Skeletal muscle satellite cell (primary cell): ENCODE data around the gene NLN. TPM values are rescaled to one million over a fixed set of nuclear protein-coding genes. Genes with fewer than 3 reads are reported as not detected.
"Not testable (repeated sequence)": the region's sequence is repeated elsewhere in the genome, so short reads cannot be mapped to it uniquely, and the experiment has no call there.

ENCODE experiments used
- H3K27me3 ChIP-seq: 2 replicates; pipeline ENCODE4 v1.7.0; 2013; ENCODE audit warnings: low read length; ENCODE audit not compliant: control insufficient read depth, insufficient read depth
- H3K36me3 ChIP-seq: 2 replicates; pipeline ENCODE4 v1.7.0; 2013; ENCODE audit warnings: mild to moderate bottlenecking, control low read depth, low read length; ENCODE audit not compliant: insufficient read depth
- H3K4me1 ChIP-seq: 2 replicates; pipeline ENCODE4 v1.7.0; 2013; ENCODE audit warnings: low read length; ENCODE audit not compliant: control insufficient read depth, insufficient read depth
- H3K4me2 ChIP-seq: 2 replicates; pipeline ENCODE4 v1.7.0; 2013; ENCODE audit warnings: mild to moderate bottlenecking, low read length
- H3K4me3 ChIP-seq: 2 replicates; pipeline ENCODE4 v1.7.0; 2013; ENCODE audit warnings: low read length
- H3K9ac ChIP-seq: 2 replicates; pipeline ENCODE4 v1.7.0; 2013; ENCODE audit warnings: mild to moderate bottlenecking, low read depth, low read length, moderate library complexity
- H3K9me3 ChIP-seq: replicated peaks from 2 replicates; pipeline ENCODE4 v1.7.0; 2013; ENCODE audit warnings: mild to moderate bottlenecking, control low read depth, low read length
- total RNA-seq: library from RNA; depleted of rRNA; stranded (reverse); fragments of >200 nt; gene quantifications from 2 replicates; pipeline ENCODE4 v1.2.3, GENCODE V29; 2012; rRNA removed

NLN gene
- 43.0 and 50.7 TPM in 2 replicates for total RNA-seq

GRCh38 chr5:65721720-65722574 is at the start of gene NLN, which contains the start of gene SGTB:
Gene NLN (plus strand): TSS chr5:65722205. CDS start chr5:65722374, 169 bp downstream.
Gene SGTB (minus strand): TSS chr5:65722109. CDS start chr5:65720807, 1,302 bp downstream.
- Histone ChIP-seq H3K4me3 (peak within 1 kb of the TSS; percentile 97), H3K36me3 (peaks cover 6% of the 10 kb centered on the region), H3K4me1 (peaks cover 17% of the 10 kb centered on the region), H3K9me3 (no peaks in the 10 kb centered on the region), H3K9ac (peak within 1 kb of the TSS; percentile 94), H3K27me3 (no peaks in the 10 kb centered on the region), H3K4me2 (peak within 1 kb of the TSS; percentile 94)

- no peak overlapping the region for H3K4me3 ChIP-seq
- no peak overlapping the region for H3K4me2 ChIP-seq
- no peak overlapping the region for H3K9ac ChIP-seq
- no peaks in the 10 kb centered on the region for H3K27me3 ChIP-seq
- H3K9me3 ChIP-seq: no peaks in the 10 kb centered on the region
- H3K36me3 ChIP-seq: peaks cover 23% of the 10 kb centered on the region
- no peaks in the 10 kb centered on the region for H3K4me1 ChIP-seq
Measured at GRCh38 chr5:65672796-65673195, 49.2 kb upstream of the NLN start.

- H3K27me3 ChIP-seq: no peaks in the 10 kb centered on the region
- H3K4me3 ChIP-seq: no peak overlapping the region
- no peaks in the 10 kb centered on the region for H3K4me1 ChIP-seq
- H3K9ac ChIP-seq: no peak overlapping the region
- H3K9me3 ChIP-seq: no peaks in the 10 kb centered on the region
- H3K36me3 ChIP-seq: peaks cover 18% of the 10 kb centered on the region
- no peak overlapping the region for H3K4me2 ChIP-seq
Measured at GRCh38 chr5:65674749-65675148, 47.3 kb upstream of the NLN start.

GRCh38 chr5:65676056-65676455 is 45.9 kb upstream of the NLN start:
- H3K27me3 ChIP-seq, H3K4me3 ChIP-seq, H3K9me3 ChIP-seq, H3K9ac ChIP-seq, H3K4me2 ChIP-seq, H3K4me1 ChIP-seq: not testable (repeated sequence)
- H3K36me3 ChIP-seq: peaks cover 24% of the 10 kb centered on the region

- peaks cover 34% of the 10 kb centered on the region for H3K36me3 ChIP-seq
- H3K4me1 ChIP-seq: no peaks in the 10 kb centered on the region
- no peak overlapping the region for H3K4me2 ChIP-seq
- H3K27me3 ChIP-seq: no peaks in the 10 kb centered on the region
- no peaks in the 10 kb centered on the region for H3K9me3 ChIP-seq
- H3K4me3 ChIP-seq: no peak overlapping the region
- H3K9ac ChIP-seq: no peak overlapping the region
Measured at GRCh38 chr5:65682148-65682547, 39.9 kb upstream of the NLN start.

GRCh38 chr5:65693121-65693520 is 28.9 kb upstream of the NLN start:
- Histone ChIP-seq H3K27me3 (no peaks in the 10 kb centered on the region), H3K4me2 (no peak overlapping the region), H3K4me1 (no peaks in the 10 kb centered on the region), H3K36me3 (peaks cover 29% of the 10 kb centered on the region), H3K4me3 (no peak overlapping the region), H3K9ac (no peak overlapping the region), H3K9me3 (no peaks in the 10 kb centered on the region)

- no peaks in the 10 kb centered on the region for H3K4me1 ChIP-seq
- H3K9me3 ChIP-seq: no peaks in the 10 kb centered on the region
- H3K9ac ChIP-seq: no peak overlapping the region
- no peak overlapping the region for H3K4me3 ChIP-seq
- H3K36me3 ChIP-seq: peaks cover 27% of the 10 kb centered on the region
- H3K27me3 ChIP-seq: no peaks in the 10 kb centered on the region
- no peak overlapping the region for H3K4me2 ChIP-seq
Measured at GRCh38 chr5:65695162-65695755, 26.7 kb upstream of the NLN start.

GRCh38 chr5:65695896-65696295 is 26.1 kb upstream of the NLN start:
- H3K4me1 ChIP-seq: no peaks in the 10 kb centered on the region
- no peak overlapping the region for H3K4me3 ChIP-seq
- no peak overlapping the region for H3K9ac ChIP-seq
- peaks cover 22% of the 10 kb centered on the region for H3K36me3 ChIP-seq
- no peaks in the 10 kb centered on the region for H3K27me3 ChIP-seq
- H3K9me3 ChIP-seq: no peaks in the 10 kb centered on the region
- no peak overlapping the region for H3K4me2 ChIP-seq

GRCh38 chr5:65696892-65697291 is 25.1 kb upstream of the NLN start:
- Histone ChIP-seq H3K4me2 (no peak overlapping the region), H3K9me3 (no peaks in the 10 kb centered on the region), H3K36me3 (peaks cover 22% of the 10 kb centered on the region), H3K9ac (no peak overlapping the region), H3K4me3 (no peak overlapping the region), H3K27me3 (no peaks in the 10 kb centered on the region), H3K4me1 (no peaks in the 10 kb centered on the region)

- no peaks in the 10 kb centered on the region for H3K27me3 ChIP-seq
- peaks cover 32% of the 10 kb centered on the region for H3K36me3 ChIP-seq
- no peak overlapping the region for H3K9ac ChIP-seq
- no peak overlapping the region for H3K4me2 ChIP-seq
- H3K4me3 ChIP-seq: no peak overlapping the region
- H3K9me3 ChIP-seq: no peaks in the 10 kb centered on the region
- no peaks in the 10 kb centered on the region for H3K4me1 ChIP-seq
Measured at GRCh38 chr5:65699338-65699737, 22.7 kb upstream of the NLN start.

- no peak overlapping the region for H3K9ac ChIP-seq
- H3K36me3 ChIP-seq: peaks cover 32% of the 10 kb centered on the region
Measured at GRCh38 chr5:65702036-65702435, 20.0 kb upstream of the NLN start.

More at GRCh38 chr5:65702036-65702435, 20.0 kb upstream of the NLN start:
- Histone ChIP-seq H3K4me1 (no peaks in the 10 kb centered on the region), H3K4me2 (no peak overlapping the region), H3K4me3 (no peak overlapping the region), H3K9me3 (no peaks in the 10 kb centered on the region), H3K27me3 (no peaks in the 10 kb centered on the region)
